Upper lobe of left lung (tissue), 4 donors: ENCODE measurements around the gene PCDHGA4.

Experiments used
- EP300 ChIP-seq, 4 donors: sonication (generic); formaldehyde crosslinking; IDR thresholded peaks; one replicate each; pipeline ENCODE4 v1.5.1; 2017; ENCODE audit warnings: antibody characterized with exemption in 4 of 4, control low read depth in 2 of 4
- POLR2A ChIP-seq, 4 donors: fragments of 450-650 bp; IDR thresholded peaks; one replicate each; pipeline ENCODE4 v1.5.1; 2016 to 2017; ENCODE audit warnings: antibody characterized with exemption in 4 of 4, mild to moderate bottlenecking in 2 of 4
- POLR2AphosphoS5 ChIP-seq, 2 donors: sonication (generic); formaldehyde crosslinking; IDR thresholded peaks; one replicate each; pipeline ENCODE4 v1.5.1; 2017; ENCODE audit warnings: antibody characterized with exemption in 2 of 2
- TF ChIP-seq, protein P1 (sequence below), 6 experiments: fragments of 450-650 bp in 4 of 6; fragments of 200-600 bp in 2 of 6; sonication (generic) in 2 of 6; IDR thresholded peaks; one replicate each; pipeline ENCODE4 v1.5.1; 2016 to 2019; ENCODE audit warnings: antibody characterized with exemption in 6 of 6

DNA sequence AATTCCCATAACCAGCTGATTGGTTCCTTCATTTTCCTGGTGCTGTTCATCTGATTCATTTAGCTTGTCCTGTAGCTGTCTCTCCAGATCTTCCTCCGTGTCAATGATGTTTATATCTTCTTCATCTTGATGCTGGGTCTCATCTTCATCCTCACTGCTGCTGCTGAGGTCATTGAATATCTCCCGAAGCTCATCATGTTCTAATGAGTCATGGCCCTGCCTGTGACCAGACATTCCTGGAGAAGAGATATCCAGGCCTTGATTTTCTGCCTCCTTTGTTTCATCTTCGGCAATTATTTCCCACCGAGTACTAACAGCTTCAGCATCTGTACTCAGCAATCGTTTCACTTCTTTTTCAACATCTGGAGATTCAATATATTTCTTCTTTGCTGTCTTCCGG, 35.6 kb upstream of the PCDHGA4 start:
- TF ChIP-seq POLR2AphosphoS5 (IDR thresholded peaks at IDR 0.05) (no peak), POLR2A (IDR thresholded peaks at IDR 0.05) (no peak), EP300 (IDR thresholded peaks at IDR 0.05) (no peak)
- TF ChIP-seq, protein P1, sequence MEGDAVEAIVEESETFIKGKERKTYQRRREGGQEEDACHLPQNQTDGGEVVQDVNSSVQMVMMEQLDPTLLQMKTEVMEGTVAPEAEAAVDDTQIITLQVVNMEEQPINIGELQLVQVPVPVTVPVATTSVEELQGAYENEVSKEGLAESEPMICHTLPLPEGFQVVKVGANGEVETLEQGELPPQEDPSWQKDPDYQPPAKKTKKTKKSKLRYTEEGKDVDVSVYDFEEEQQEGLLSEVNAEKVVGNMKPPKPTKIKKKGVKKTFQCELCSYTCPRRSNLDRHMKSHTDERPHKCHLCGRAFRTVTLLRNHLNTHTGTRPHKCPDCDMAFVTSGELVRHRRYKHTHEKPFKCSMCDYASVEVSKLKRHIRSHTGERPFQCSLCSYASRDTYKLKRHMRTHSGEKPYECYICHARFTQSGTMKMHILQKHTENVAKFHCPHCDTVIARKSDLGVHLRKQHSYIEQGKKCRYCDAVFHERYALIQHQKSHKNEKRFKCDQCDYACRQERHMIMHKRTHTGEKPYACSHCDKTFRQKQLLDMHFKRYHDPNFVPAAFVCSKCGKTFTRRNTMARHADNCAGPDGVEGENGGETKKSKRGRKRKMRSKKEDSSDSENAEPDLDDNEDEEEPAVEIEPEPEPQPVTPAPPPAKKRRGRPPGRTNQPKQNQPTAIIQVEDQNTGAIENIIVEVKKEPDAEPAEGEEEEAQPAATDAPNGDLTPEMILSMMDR (IDR thresholded peaks at IDR 0.05) = no peak
